Measurements from ENCODE around the gene SEC31B. TPM values are rescaled to one million over a fixed set of nuclear protein-coding genes. Genes with fewer than 3 reads are reported as not detected.

The SEC31B gene
- total RNA-seq, 1 experiment from 2014 or later = 0.33 TPM

Other genes starting within 250 kb of the SEC31B start
- gene BLOC1S2, start 233.2 kb downstream of the SEC31B start, total RNA-seq (2014; rRNA removed; shearing (Covaris generic)) = 55.2 and 99.9 TPM in 2 replicates
- gene PKD2L1, start 189.6 kb downstream of the SEC31B start, total RNA-seq (2014; rRNA removed; shearing (Covaris generic)) = not detected in 2 replicates
- 458 and 512 TPM in 2 replicates for gene SCD, start 172.6 kb downstream of the SEC31B start, total RNA-seq (2014; rRNA removed; shearing (Covaris generic))
- gene WNT8B, start 56.9 kb downstream of the SEC31B start, total RNA-seq (2014; rRNA removed; shearing (Covaris generic)) = not detected in 2 replicates
- gene NDUFB8, start 10.0 kb upstream of the SEC31B start, total RNA-seq (2014; rRNA removed; shearing (Covaris generic)) = 184 and 195 TPM in 2 replicates
- 5.6 and 6.4 TPM in 2 replicates for gene HIF1AN, start 16.1 kb upstream of the SEC31B start, total RNA-seq (2014; rRNA removed; shearing (Covaris generic))
- not detected in 2 replicates for gene PAX2, start 225.7 kb upstream of the SEC31B start, total RNA-seq (2014; rRNA removed; shearing (Covaris generic))

Measured in H4 (cell line).